GM19239 (cell line): ENCODE measurements around the gene IGF2.

Experiments
- DNase-seq: peaks from one replicate; pipeline ENCODE4 v3.0.0; 2011; ENCODE audit warnings: low spot score; ENCODE audit not compliant: insufficient read length
- FAIRE-seq: peaks from 2 replicates; lab custom pipeline; 2011; peaks lifted over from hg19 to GRCh38; lab: Jason Lieb, UNC

Gene IGF2

DNA sequence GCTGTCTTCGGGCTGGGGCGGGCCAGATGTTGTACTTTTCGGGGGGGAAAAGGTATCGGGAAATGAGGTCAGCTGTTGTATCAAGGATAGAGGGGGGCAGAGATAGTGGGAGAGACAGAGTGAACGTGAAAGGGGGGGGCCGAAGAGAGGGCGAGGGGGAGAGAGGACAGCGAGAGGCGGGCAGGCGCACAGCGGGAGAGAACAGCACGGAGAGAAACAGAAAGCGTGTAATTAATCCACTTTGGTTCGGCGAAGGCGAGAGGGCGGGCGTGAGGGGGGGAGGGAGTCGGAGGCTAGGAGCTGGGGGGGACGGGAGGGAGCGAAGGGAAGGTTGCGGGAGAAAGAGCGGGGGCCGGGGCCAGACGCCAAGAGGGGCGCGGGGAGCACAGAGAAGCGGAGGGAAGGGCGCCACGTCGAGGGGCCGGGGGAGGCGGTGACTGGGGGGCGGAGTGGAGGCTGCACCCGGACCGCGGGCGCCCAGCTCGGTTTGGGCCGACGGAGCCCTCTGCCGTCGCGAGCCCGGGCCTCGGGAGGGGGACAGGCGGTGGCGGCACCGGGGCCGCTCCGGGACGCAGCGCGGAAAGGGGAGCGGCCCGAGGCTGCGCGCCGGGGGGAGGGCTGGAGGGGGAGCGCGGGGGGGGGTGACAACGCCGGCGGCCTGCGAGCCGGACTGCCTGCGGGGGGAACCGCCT, 612 bp downstream of the IGF2 start:
- DNase-seq (no peak), FAIRE-seq (no peak)

- DNase-seq (no peak), FAIRE-seq (no peak)
Measured at GRCh38 chr11:2138068-2138430, 1.1 kb downstream of the IGF2 start.

DNA sequence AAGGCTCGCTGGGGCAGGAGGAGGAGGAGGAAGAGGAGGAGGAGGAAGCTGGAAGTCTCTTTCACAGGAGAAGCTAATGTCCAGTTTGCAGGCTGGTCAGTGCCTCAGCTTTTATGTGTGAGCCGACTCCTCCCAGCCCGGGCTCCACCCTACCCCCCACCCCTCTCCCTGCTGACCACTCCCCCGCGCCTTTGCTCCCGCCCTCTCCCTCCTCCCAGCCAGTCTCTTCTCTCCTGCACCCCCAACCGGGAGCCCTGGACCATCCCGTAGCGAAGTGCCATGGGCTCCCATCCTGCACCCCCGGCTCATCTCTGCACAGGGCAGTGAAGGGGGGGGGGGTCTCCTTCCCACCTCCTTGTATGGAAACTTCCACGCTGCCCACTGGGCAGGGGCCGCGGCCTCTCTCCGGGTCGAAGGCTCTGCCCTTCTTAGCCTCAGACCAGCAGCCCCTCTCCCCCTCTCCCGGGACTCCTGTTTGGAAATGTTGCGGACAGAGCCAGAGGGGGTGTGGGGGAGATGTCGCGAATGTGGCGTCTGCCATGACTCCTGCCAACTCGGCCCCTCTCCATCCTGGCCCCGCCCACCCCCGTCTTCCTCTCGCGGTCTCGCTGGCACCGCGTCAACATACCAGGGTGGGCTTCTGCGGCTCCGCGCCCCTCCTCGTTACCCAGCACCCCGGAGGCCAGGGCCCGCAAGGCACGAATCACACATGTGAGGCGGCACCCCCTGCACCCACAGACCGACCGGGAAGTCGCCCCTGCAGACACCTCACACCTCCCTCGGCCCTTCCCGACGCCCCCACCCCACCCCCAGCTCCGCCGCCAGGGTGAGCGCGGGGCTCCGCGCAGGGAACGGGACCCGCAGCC, 1.8 kb downstream of the IGF2 start:
- DNase-seq (no peak), FAIRE-seq (no peak)

DNA sequence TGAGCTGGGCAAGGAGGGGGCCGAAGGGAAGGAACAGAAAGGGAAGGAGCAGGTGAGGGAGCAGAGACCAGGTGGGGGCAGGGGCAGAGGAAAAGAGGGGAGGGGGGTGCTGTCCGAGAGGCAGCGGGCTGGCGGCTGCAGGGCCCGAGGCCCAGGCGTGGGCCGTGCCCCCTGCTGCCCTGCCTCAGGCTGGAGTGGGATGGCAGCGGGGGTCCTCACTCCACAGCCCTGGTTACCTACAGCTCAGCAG, 2.3 kb downstream of the IGF2 start:
- FAIRE-seq, result no peak
- DNase-seq, result no peak

DNA sequence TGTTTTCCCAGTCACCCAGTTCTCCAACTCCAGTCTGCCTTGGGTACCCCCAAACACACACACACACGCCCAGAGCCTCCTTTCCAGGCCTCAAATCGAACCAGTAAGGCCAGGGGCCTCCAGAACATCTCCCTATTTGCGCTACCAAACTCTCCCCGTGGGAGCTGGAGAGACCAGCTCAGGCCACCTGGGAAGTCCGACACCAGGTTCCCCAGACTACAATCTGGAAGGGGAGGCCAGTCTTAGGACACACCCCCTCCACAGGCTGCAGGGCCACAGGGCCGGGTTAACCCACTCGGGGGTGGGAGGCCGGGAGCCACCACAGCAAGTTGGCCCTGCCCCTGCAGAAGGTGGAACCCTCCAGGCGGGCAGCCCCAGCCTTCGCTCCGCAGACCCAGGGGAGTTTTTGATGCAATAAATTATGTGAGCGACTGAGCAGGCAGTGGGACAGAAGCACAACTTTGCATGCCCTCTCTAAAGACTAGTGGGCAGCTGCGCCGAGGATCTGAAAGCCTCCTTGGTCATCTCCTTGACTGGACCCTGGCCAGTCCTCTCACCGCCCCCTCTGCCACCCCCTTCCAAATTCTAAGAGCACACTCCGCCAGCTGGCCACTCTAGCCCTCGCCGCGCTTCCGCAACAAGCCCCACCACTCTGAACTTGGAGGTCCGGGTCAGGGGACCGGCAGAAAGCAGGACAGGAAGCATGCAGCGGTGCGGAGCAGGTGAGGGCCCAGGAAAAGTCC, 2.8 kb downstream of the IGF2 start:
- DNase-seq (no peak), FAIRE-seq (no peak)

GRCh38 chr11:2135648-2136201, 3.5 kb downstream of the IGF2 start:
- no peak for FAIRE-seq
- no peak for DNase-seq

- no peak for FAIRE-seq
- DNase-seq, result no peak
Measured at GRCh38 chr11:2135018-2135569, 4.1 kb downstream of the IGF2 start.

- no peak for DNase-seq
- no peak for FAIRE-seq
Measured at GRCh38 chr11:2134022-2135010, 4.9 kb downstream of the IGF2 start.

DNA sequence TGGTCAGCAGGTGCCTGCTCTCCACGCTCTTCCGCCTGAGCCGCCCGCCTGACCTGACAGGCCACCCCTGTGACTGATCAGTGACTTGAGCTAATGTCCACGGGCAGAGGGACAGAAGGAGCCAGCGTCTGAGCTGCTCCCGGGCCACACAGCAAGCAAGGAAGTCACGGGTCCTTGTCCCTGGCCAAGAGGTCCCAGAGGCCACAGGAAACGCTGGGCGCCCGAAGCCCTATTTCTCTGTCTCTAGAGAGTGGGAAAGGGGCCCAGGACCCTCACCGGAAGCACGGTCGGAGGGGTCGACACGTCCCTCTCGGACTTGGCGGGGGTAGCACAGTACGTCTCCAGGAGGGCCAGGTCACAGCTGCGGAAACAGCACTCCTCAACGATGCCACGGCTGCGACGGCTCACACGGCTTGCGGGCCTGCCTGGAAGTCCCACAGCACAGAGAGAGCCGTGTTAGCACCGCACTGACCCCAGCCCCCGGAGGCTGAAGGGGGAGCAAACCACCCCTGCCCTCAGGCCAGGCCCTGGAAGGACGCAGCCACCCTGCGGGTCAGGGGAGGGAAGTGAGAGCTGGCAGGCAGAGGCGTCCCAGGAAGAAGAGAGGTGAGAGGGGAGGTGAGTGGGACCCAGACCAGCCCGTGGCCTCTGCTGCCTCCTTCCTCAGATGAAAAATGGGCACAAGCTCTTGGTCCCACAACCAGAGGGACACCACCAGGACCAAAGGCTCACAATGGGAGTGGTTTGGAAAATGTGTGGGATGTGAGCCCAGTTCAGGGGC, 5.8 kb downstream of the IGF2 start:
- FAIRE-seq, result no peak

GRCh38 chr11:2132874-2133240, 6.3 kb downstream of the IGF2 start:
- FAIRE-seq, result no peak
- no peak for DNase-seq

More for the DNA sequence above, 5.8 kb downstream of the IGF2 start:
- no peak for DNase-seq

GRCh38 chr11:2132246-2132645, 6.9 kb downstream of the IGF2 start:
- FAIRE-seq, result no peak
- DNase-seq, result no peak

- no peak for FAIRE-seq
- no peak for DNase-seq
Measured at GRCh38 chr11:2131371-2132236, 7.6 kb downstream of the IGF2 start.

DNA sequence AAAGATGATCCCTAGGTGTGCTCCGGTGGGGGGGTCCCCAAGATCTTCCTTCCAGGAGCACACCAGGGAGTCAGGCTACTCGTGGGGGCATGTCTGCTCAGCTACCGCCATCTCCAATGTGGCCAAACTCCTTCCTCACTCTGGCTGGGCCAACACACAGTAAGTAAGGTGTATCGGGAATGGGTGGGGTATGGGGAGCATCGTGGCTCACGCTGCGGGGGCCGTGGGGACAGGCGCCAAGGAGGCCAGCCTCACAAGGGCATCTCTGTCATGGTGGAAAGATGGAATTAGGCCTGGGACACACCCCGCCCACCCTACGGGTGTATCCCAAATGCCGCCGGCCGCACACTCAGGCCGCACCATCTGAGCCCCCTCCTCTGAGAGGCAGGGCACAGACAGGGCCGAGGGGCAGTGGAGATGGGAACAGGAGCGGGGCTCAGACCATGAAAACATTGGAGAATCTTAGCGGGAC, 8.3 kb downstream of the IGF2 start:
- no peak for FAIRE-seq
- no peak for DNase-seq

GRCh38 chr11:2129699-2130366, 9.4 kb downstream of the IGF2 start:
- DNase-seq (no peak), FAIRE-seq (no peak)

DNA sequence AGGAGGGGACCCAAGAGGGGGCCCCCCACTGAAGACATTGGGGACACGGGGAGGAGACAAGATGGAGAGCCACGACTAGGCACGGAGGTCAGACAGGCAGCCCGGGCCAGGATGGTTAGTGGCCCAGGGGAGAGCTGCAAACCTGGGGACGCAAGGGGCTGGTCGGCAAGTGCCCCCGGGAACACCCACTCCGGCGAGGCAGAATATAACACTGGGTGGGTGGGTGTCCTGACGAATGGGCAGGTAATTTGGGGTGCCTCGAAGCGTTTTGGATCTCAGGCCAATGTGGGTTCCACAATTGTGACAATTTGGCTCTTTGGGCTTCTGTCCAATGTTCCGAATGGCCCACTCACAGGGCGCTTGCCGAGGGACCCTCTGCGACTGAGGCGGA, 9.9 kb downstream of the IGF2 start:
- FAIRE-seq, result no peak
- no peak for DNase-seq

DNA sequence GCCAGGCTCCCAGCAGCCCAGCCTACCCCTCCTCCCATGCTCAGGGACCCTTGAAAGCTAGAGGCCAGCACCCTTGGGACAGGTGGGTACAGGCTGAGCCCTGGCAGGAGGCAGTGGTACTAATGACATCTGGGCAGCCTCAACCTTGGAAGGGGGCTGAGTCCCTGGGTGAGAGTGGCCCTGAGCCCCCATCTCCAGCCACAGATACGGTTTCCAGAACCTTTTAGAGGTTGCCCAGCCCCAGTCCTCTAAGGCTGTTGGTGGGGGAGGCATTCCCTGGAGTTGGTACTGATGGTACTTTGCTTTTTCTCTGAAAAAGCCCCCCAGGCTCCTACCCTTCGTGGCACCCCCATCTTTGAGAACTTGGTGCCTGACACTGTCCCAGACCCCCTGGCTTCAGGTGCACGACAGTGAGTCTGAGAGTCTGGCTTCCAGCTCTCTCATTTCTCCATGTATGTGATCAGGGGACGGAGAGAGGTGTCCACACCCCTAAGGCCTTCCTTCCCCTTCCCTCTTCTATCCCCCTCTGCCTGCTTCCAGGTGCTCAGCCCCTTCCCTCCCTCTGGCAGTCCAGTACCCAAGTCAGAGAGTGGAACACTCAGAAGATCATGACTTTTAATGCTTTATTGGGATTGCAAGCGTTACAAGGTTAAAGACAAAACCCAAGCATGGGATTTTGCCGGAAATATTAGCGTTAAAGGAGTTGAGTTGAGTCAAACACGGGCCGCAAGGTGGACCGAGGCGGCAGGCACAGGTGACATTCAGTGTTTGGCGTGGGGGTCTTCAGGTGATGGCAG, 10.5 kb downstream of the IGF2 start:
- no peak for FAIRE-seq
- DNase-seq, result no peak

DNA sequence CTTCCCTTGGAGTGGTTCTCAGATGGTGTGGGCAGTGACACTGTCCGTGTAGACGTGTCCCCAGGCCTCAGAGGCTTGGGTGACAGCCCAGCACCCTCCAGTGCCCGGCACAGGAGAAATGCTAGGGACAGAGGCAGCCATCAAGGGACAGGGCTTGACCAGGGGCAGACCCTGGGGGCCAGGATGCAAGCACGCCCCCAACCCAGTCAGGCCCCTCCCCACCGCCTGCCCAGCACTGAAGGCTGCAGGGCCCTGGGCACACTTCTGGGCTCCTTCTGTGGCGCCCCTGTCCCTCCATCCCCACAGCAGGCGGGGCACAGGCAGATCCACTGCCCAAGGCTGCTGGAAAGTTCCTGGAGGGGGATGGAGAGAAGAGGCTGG, 11.1 kb downstream of the IGF2 start:
- FAIRE-seq (no peak), DNase-seq (no peak)
